ENCODE measurements around the gene TMEM141.
"Not testable (repeated sequence)": the region's sequence is repeated elsewhere in the genome, so short reads cannot be mapped to it uniquely, and the experiment has no call there.

The TMEM141 gene

DNA sequence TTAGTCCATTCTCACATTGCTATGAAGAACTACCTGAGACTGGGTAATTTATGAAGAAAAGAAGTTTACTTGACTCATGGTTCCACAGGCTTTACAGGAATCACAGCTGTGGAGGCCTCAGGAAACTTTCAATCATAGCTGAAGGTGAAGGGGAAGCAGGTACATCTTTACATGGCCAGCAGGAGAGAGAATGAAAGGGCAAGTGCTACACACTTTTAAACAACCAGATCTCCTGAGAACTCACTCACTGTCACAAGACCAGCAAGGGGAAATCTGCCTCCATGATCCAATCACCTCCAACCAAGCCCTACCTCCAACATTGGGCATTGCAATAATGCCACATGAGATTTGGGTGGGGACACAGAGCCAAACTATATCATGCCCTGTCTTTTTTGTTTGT lies 39.3 kb upstream of the TMEM141 start:
- peaks cover 4% of the 10 kb centered on the region for H3K36me3 Mint-ChIP-seq

DNA sequence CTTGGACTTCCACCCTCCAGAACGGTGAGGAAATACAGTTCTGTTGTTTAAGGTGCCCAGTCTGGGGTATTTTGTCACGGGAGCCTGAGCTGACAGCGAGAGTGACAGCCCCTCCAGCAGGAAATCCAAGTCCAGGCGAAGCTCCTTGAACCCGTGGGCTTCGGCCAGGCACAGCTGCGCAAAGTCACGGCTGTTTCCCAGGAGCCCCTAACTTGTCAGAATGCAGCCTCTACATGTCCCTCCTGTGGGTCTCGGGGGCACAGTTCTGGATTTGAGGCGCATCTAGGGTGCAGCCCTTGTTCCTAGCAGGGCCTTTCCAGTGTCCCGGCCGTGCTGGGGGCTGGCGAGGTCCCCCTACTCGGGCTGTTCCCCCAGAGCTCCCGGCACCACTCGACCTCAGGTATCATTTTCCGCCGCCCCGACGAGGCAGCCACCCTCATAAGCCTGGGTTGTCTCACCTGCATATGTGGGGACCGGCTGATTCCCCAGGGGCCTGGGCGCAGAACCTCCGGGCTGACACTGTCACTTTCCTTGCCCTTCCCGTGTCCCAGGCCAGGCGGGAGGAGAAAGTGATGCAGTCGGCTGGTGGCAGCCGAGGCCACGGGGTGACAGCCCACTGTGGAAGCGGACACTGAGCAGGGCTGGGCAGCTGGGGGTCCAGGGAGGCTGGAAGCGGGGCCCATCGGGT lies 37.6 kb upstream of the TMEM141 start:
- H3K4me1 Mint-ChIP-seq = peaks cover 4% of the 10 kb centered on the region
- H3K9me3 Mint-ChIP-seq = peaks cover 13% of the 10 kb centered on the region
- no peak overlapping the region for H3K4me3 Mint-ChIP-seq
- H3K27me3 Mint-ChIP-seq = peaks cover 4% of the 10 kb centered on the region
- no peak overlapping the region for H3K27ac Mint-ChIP-seq
- peaks cover 4% of the 10 kb centered on the region for H3K36me3 Mint-ChIP-seq

More for the DNA sequence above, 39.3 kb upstream of the TMEM141 start:
- peaks cover 4% of the 10 kb centered on the region for H3K27me3 Mint-ChIP-seq
- peaks cover 13% of the 10 kb centered on the region for H3K9me3 Mint-ChIP-seq
- H3K27ac Mint-ChIP-seq = no peak overlapping the region
- H3K4me1 Mint-ChIP-seq = peaks cover 4% of the 10 kb centered on the region
- H3K4me3 Mint-ChIP-seq = no peak overlapping the region

DNA sequence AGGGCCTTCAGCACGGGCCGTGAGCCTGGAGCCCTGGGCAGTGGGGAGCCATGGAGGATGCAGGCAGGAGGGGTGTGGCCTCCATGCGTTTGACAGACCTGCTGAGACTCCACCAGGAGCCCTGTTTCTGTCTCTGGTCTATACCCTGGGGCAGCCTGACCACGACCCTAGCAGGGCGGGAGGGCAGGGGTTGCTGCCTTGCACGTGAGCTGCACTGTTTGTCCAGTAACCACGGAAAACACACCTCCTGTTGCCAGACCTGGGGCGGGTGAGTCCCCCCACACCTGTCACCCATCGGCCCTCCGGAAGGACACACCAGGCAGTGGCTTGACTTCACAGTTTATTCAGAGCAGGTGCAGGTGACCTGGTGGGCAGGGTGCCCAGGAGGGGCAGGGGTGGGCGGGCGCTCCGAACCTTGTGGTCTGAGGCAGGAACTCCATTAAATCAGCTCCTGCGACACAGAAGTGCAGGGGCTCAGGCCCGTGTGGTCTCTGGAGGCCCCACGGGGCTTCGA lies 37.0 kb upstream of the TMEM141 start:
- Mint-ChIP-seq H3K27me3 (peaks cover 4% of the 10 kb centered on the region), H3K9me3 (peaks cover 13% of the 10 kb centered on the region), H3K4me3 (no peak overlapping the region), H3K4me1 (peaks cover 4% of the 10 kb centered on the region), H3K27ac (no peak overlapping the region), H3K36me3 (peaks cover 4% of the 10 kb centered on the region)

DNA sequence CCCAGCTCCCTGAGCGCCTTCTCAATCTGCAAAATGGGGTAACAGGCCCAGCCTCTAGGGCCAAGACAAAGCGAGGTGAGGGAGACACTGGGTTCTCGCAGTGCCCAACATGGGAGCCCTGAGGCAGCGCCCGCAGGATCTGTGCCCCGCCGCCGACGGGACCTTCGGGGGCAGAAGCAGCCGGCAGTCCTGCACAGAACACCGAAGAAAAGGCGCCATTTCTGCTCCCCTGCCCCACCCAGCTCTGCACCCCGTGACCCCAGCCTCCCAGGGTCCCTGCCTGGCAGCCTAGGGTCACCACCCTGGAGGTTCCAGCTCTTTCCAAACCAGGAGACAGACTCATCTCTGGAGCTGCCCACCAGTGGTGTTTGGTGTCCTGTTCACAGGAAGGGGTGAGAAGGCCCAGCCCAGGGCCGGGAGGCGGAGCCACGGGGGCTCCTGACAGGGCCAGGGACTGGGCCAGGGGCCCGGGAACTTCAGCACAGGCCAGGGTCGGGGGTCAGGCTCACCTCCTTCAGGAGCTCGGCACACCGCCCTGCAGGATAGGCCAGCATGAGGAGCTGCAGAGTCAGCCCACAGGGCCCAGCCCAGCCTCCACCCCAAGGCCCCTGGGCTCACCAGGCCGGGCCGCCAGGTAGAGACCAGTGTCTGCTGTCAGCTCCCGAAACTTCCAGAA lies 36.4 kb upstream of the TMEM141 start:
- Mint-ChIP-seq H3K4me1 (peaks cover 4% of the 10 kb centered on the region), H3K4me3 (no peak overlapping the region), H3K9me3 (peaks cover 13% of the 10 kb centered on the region), H3K36me3 (peaks cover 4% of the 10 kb centered on the region), H3K27ac (no peak overlapping the region), H3K27me3 (peaks cover 4% of the 10 kb centered on the region)

DNA sequence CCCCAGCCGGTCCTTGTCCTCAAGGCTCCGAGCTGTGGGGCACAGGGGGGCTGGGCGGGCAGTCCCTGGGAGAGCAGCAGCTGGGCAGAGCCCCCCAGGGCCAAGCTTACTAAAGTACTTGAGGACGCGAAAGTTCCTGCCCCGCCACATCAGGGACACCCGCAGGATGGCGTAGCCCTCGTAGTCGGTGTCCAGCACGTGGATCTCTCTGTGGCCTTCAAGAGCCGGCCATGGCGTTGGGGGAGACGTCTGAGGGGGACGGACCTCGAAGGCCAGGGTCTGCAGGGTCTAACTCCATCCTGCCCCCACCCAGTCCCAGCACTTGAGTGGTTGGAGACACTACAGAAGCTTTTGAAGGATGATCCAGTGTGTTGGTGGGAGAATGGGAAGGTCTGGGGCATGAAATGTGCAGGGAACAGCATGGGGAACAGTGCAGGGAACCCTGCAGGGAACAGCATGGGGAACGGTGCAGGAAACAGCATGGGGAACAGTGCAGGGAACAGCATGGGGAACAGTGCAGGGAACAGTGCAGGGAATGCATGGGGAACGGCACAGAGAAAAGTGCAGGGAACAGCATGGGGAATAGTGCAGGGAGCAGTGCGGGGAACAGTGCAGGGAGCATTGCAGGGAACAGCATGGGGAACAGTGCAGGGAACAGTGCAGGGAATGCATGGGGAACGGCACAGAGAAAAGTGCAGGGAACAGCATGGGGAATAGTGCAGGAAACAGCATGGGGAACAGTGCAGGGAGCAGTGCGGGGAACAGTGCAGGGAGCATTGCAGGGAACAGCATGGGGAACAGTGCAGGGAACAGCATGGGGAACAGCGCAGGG lies 35.6 kb upstream of the TMEM141 start:
- H3K27ac Mint-ChIP-seq, H3K36me3 Mint-ChIP-seq, H3K27me3 Mint-ChIP-seq, H3K4me1 Mint-ChIP-seq, H3K4me3 Mint-ChIP-seq: not testable (repeated sequence)
- H3K9me3 Mint-ChIP-seq = peaks cover 13% of the 10 kb centered on the region

DNA sequence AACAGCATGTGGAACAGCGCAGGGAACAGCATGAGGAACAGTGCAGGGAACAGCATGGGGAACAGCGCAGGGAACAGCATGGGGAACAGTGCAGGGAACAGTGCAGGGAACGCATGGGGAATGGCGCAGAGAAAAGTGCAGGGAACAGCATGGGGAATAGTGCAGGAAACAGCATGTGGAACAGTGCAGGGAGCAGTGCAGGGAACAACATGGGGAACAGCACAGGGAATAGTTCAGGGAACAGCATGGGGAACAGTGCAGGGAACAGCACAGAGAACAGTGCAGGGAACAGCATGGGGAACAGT lies 35.1 kb upstream of the TMEM141 start:
- peaks cover 5% of the 10 kb centered on the region for H3K27me3 Mint-ChIP-seq
- H3K4me1 Mint-ChIP-seq = no peaks in the 10 kb centered on the region
- no peak overlapping the region for H3K4me3 Mint-ChIP-seq
- no peak overlapping the region for H3K27ac Mint-ChIP-seq
- H3K36me3 Mint-ChIP-seq = peaks cover 4% of the 10 kb centered on the region
- H3K9me3 Mint-ChIP-seq = peaks cover 13% of the 10 kb centered on the region

DNA sequence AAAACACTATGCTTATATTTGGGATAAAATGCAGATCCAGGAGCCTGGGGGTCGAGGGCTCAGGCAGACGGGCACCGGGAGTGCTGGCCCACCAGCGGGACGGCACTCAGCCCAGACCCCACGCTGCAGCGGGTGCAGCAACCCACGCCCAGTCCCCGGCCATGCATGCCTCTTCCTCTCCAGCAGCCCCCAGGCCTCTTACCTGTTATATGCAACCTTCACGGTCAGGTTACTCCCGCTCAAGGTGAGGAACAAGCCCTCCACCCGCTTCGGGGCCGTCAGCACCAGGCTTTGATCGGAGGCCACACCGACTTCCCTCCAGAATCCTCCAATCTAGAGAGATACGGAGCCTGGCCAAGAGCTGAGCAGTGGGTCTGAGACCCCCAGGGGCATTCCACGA lies 34.3 kb upstream of the TMEM141 start:
- H3K27ac Mint-ChIP-seq = no peak overlapping the region
- H3K27me3 Mint-ChIP-seq = peaks cover 5% of the 10 kb centered on the region
- H3K36me3 Mint-ChIP-seq = peaks cover 4% of the 10 kb centered on the region
- H3K4me3 Mint-ChIP-seq = no peak overlapping the region
- no peaks in the 10 kb centered on the region for H3K4me1 Mint-ChIP-seq
- H3K9me3 Mint-ChIP-seq = peaks cover 9% of the 10 kb centered on the region

DNA sequence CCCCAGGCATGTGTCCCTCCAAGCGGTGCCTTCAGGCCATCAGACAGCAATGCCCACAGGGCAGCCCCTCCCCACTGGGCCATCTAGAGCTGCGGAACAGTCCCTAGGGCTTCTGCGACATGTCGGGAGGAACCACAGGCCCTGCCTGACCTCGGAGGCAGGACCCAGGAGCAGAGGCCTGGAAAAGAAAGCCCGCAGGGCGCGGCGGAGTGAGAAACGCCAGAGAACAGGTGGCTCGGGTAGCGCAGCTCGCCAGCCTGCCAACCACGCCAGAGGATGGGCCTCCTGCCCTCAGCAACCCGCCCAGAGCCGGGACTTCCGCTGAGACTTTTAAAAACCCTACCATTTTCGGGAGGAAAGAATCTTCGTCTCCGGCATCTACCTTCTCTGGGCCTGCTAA lies 33.8 kb upstream of the TMEM141 start:
- H3K27ac Mint-ChIP-seq = no peak overlapping the region

DNA sequence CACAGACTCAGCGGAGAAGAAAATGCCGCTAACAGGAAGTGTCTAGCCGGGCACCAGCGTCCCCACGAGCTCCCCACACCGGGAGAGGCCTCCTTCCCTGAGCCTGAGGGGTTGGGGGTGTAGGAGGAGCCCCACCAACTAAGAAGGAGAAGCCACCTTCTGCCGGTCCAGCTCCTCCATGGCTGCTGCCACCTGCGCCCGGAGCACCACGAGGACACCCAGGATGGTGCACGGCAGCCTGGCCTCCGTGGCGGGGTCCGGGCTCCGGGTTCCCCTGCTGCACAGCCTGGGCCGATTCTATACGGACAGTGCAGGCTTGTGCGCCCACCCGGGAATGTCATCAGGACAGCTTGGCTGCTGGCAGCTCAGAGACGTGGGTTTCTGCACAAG lies 33.4 kb upstream of the TMEM141 start:
- no peak overlapping the region for H3K4me3 Mint-ChIP-seq
- peaks cover 3% of the 10 kb centered on the region for H3K27me3 Mint-ChIP-seq
- no peak overlapping the region for H3K27ac Mint-ChIP-seq
- no peaks in the 10 kb centered on the region for H3K4me1 Mint-ChIP-seq
- H3K9me3 Mint-ChIP-seq = peaks cover 2% of the 10 kb centered on the region
- peaks cover under 1% of the 10 kb centered on the region for H3K36me3 Mint-ChIP-seq

More for the DNA sequence above, 33.8 kb upstream of the TMEM141 start:
- no peak overlapping the region for H3K4me3 Mint-ChIP-seq
- H3K36me3 Mint-ChIP-seq = peaks cover 4% of the 10 kb centered on the region
- peaks cover 5% of the 10 kb centered on the region for H3K27me3 Mint-ChIP-seq
- no peaks in the 10 kb centered on the region for H3K4me1 Mint-ChIP-seq
- H3K9me3 Mint-ChIP-seq = peaks cover 6% of the 10 kb centered on the region

DNA sequence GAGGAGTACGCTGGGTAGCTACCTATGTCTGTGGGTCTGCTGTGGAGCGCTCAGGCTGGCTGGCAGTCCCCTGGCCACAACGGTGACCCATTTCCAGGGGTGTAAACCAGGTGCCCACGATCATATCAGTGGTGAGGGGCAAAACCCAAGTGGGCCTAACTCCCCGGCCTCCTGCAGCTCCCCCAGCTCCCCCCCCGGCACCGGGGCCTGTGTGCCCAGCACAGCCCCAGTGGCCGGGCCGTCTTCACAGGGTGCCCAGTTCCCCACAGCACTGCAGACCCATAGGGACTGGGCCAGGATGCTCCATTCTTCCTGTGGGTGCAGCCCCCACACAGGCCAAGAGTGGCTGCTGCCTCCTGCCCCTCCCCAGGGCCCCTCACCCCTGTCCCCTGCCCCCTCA lies 32.1 kb upstream of the TMEM141 start:
- Mint-ChIP-seq H3K9me3 (no peaks in the 10 kb centered on the region), H3K4me3 (no peak overlapping the region), H3K27me3 (peaks cover 5% of the 10 kb centered on the region), H3K4me1 (no peaks in the 10 kb centered on the region), H3K27ac (no peak overlapping the region), H3K36me3 (no peaks in the 10 kb centered on the region)

DNA sequence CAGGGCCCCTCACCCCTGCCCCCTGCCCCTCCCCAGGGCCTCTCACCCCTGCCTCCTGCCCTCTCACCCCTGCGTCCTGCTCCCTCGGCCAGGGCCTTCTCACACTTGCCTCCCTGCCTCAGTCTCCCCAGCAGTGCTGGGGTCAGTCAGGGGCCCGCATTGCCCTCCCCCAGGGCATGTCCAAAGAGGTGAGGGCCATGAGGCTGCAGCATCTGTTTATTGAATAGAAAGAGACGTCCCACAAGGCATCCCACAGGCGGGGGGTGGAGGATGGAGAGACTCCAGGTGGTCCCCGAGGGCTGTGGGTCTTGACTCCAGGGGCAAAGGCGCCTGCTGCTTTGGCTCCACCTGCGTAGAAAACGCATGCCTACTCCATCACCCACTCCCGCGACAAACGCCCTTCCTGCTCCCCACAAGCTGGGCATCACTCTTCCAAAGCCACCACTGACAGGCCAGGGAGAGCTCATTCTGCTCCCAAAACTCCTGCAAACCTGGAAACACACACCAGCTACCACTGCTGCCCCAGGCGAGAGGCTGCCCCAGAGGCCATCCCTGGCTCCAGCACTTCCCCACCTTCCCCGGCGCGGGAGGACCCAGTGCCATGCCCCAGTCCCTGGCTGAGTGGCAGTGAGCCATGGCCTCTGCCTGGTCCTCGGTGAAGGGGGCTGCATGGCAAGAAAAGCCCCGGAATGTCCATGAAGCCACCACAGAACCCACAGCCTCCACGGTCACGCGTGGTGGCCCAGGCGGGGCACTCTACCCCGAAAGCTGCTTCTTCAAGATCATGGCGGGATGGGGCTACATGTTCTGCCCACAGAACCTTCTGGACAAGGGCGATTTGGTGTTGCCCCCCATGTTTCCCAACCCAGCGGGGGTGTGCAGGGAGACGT lies 31.5 kb upstream of the TMEM141 start:
- H3K4me1 Mint-ChIP-seq = no peaks in the 10 kb centered on the region
- no peak overlapping the region for H3K27ac Mint-ChIP-seq
- no peaks in the 10 kb centered on the region for H3K36me3 Mint-ChIP-seq
- no peak overlapping the region for H3K4me3 Mint-ChIP-seq
- H3K9me3 Mint-ChIP-seq = no peaks in the 10 kb centered on the region
- H3K27me3 Mint-ChIP-seq = peaks cover 5% of the 10 kb centered on the region

DNA sequence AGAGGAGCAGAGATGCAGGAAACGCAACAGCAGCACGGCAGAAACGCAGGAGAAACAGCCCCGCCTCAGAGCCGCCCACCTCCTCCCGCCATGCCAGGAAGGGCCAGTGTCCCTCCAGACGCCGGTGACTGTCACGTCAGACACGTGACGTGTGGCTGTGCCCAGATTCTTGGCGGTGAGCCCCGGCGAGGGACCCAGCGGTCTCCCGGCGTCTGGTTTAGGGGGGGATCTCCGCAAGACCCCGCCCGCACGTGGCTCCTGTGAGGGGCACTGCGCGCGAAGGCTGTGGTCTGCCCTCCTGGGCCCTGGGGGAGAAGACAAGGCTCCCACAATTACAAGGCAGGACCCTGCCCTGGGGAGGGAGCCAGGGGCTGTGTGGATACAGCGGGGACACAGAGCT lies 30.7 kb upstream of the TMEM141 start:
- no peak overlapping the region for H3K27ac Mint-ChIP-seq
- H3K4me3 Mint-ChIP-seq = no peak overlapping the region
- H3K4me1 Mint-ChIP-seq = no peaks in the 10 kb centered on the region
- H3K27me3 Mint-ChIP-seq = peaks cover 5% of the 10 kb centered on the region
- no peaks in the 10 kb centered on the region for H3K9me3 Mint-ChIP-seq
- H3K36me3 Mint-ChIP-seq = no peaks in the 10 kb centered on the region

DNA sequence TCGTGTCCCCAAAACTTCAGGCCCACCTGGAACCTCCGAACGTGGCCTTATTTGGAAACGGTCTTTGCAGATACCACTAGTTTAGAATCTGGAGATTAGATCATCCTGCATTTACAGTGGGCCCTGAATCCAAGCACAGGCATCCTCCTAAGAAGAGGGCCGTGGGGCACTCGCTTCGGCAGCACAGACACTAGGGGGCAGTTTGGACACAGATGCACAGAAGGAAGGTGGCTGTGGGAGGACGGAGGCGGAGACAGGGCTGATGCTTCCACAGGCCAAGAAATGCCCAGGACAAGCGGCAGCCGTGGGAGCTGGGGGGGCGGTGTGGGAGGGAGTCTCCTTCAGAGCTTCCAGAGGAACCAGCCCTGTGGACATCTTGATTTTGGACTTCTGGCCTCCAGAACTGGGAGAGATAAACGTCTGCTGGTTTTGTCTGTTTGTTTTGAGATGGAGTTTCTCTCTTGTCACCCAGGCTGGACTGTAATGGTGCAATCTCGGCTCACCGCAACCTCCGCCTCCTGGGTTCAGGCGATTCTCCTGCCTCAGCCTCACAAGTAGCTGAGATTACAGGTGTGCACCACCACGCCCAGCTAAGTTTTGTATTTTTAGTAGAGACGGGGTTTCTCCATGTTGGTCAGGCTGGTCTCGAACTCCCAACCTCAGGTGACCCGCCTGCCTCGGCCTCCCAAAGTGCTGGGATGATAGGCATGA lies 30.2 kb upstream of the TMEM141 start:
- not testable (repeated sequence) for H3K4me3 Mint-ChIP-seq, H3K27me3 Mint-ChIP-seq, H3K4me1 Mint-ChIP-seq, H3K36me3 Mint-ChIP-seq, H3K9me3 Mint-ChIP-seq
- H3K27ac Mint-ChIP-seq = peak overlapping the region; percentile 76

DNA sequence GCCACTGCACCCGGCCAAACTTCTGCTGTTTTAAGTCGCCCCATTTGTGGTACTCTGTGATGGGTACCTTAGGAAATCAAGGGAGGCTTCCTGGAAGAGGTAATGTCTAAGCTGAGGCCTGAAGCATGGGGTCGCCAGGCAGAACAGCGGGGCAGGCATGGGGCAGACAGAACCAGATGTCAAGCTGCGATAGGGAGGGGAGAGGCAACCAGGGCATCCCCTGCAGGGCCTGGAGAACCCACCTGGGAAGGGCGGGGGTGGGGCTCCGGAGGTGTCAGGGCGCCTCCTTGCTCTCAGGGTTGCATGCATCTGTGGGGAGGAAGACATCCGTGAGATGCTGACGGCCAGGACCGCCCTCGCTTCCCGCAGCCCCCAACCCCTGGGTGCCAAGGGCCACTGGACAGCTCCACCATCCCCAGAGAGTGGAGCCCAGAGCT lies 29.6 kb upstream of the TMEM141 start:
- Mint-ChIP-seq H3K4me3 (no peak overlapping the region), H3K27me3 (peaks cover 3% of the 10 kb centered on the region), H3K27ac (no peak overlapping the region), H3K36me3 (no peaks in the 10 kb centered on the region), H3K9me3 (no peaks in the 10 kb centered on the region), H3K4me1 (peaks cover under 1% of the 10 kb centered on the region)
